VCaP (cell line): Measurements from ENCODE around the gene TTYH1.

ENCODE experiments used
- H3K27ac ChIP-seq: fragments of 450-650 bp; 2 replicates; pipeline ENCODE4 v1.5.1; 2017
- CTCF ChIP-seq: fragments of 450-650 bp; conservative IDR thresholded peaks from 2 replicates; pipeline ENCODE4 v1.5.1; 2017; ENCODE audit warnings: mild to moderate bottlenecking, moderate library complexity

Gene TTYH1

GRCh38 chr19:54432144-54432738 is 17.0 kb downstream of the TTYH1 start:
- peak overlapping the region; percentile 90 for H3K27ac ChIP-seq

GRCh38 chr19:54433697-54434096 is 18.4 kb downstream of the TTYH1 start:
- H3K27ac ChIP-seq = no peak overlapping the region
- TF ChIP-seq CTCF = no peak

More at GRCh38 chr19:54432144-54432738, 17.0 kb downstream of the TTYH1 start:
- no peak for TF ChIP-seq CTCF

GRCh38 chr19:54434112-54434872 is 19.0 kb downstream of the TTYH1 start:
- TF ChIP-seq CTCF = no peak
- H3K27ac ChIP-seq = no peak overlapping the region

GRCh38 chr19:54434873-54435214 is 19.6 kb downstream of the TTYH1 start:
- no peak for TF ChIP-seq CTCF
- no peak overlapping the region for H3K27ac ChIP-seq

- no peak for TF ChIP-seq CTCF
- no peak overlapping the region for H3K27ac ChIP-seq
Observed at GRCh38 chr19:54435551-54436016, 20.3 kb downstream of the TTYH1 start.

- no peak for TF ChIP-seq CTCF
Observed at GRCh38 chr19:54436031-54436523, 20.8 kb downstream of the TTYH1 start.

GRCh38 chr19:54436628-54437252 is 21.5 kb downstream of the TTYH1 start:
- no peak for TF ChIP-seq CTCF
- no peak overlapping the region for H3K27ac ChIP-seq

More at GRCh38 chr19:54436031-54436523, 20.8 kb downstream of the TTYH1 start:
- H3K27ac ChIP-seq = no peak overlapping the region
